K562 (cell line): ENCODE results near the gene GARNL3. TPM values are rescaled to one million over a fixed set of nuclear protein-coding genes. Genes with fewer than 3 reads are reported as not detected.

Source experiments
- ATAC-seq: fragments of 200-7000 bp; cut with Tn5 transposase; 3 replicates; pipeline ENCODE4 v1.9.1; 2020; ENCODE audit warnings: moderate library complexity
- BruUV-seq: library from RNA; stranded (reverse); fragments of 400-500 nt; replicated peaks from 2 replicates; lab custom pipeline; 2021; lab: Mats Ljungman, UMichigan
- CTCF ChIA-PET: fragments of 300-600 bp; formaldehyde crosslinking; extraction: SDS; loops from one replicate; lab custom pipeline; 2021; ENCODE audit warnings: low intra/inter-chr PET ratio; lab: Yijun Ruan, JAX
- POLR2A ChIA-PET: fragments of 300-600, 350-650 bp; sonication (Branson Sonifier 250); formaldehyde crosslinking; extraction: SDS; loops from one replicate; lab custom pipeline; 2021; ENCODE audit warnings: antibody characterized with exemption, inconsistent platforms; lab: Yijun Ruan, JAX
- DNase-seq, 4 experiments: peaks; one replicate each; pipeline versions ENCODE4 v3.0.0 to v3.0.0-alpha.2; 2011 to 2018; ENCODE audit warnings: low spot score in 3 of 4, mixed read lengths in 3 of 4; ENCODE audit errors: extremely low read depth in 1 of 4
- FAIRE-seq: peaks from 2 replicates; lab custom pipeline; 2011; peaks lifted over from hg19 to GRCh38; lab: Jason Lieb, UNC
- H2AFZ ChIP-seq: 2 replicates; pipeline ENCODE4 v1.6.0; 2011; ENCODE audit warnings: low read depth, low read length, control low read depth, inconsistent platforms
- H3K27ac ChIP-seq: fragments of 200-600 bp; 3 replicates; pipeline ENCODE4 v1.8.0; 2011; ENCODE audit warnings: low read depth, mild to moderate bottlenecking, control low read depth, inconsistent platforms, low read length, moderate library complexity, mixed read lengths; ENCODE audit errors: extremely low read depth
- H3K27me3 ChIP-seq, 2 experiments: fragments of 300-600 bp in 1 of 2; 2 replicates in 1 of 2; 3 replicates in 1 of 2; pipeline versions ENCODE4 v1.6.0 to v1.8.0; 2011; ENCODE audit warnings: inconsistent platforms in 2 of 2, low read length in 2 of 2, mild to moderate bottlenecking in 1 of 2, mixed read lengths in 1 of 2, moderate library complexity in 1 of 2; ENCODE audit not compliant: control insufficient read depth in 2 of 2, insufficient read depth in 2 of 2
- H3K36me3 ChIP-seq: fragments of 300-600 bp; 3 replicates; pipeline ENCODE4 v1.8.0; 2011; ENCODE audit warnings: mild to moderate bottlenecking, low read length, inconsistent platforms; ENCODE audit not compliant: control insufficient read depth, insufficient read depth
- H3K4me1 ChIP-seq, 2 experiments: fragments of 200-600 bp in 1 of 2; replicated peaks in 1 of 2; 2 replicates in 1 of 2; 3 replicates in 1 of 2; pipeline versions ENCODE4 v1.5.1 to v1.8.0; 2011; ENCODE audit warnings: inconsistent platforms in 2 of 2, low read length in 2 of 2, mild to moderate bottlenecking in 1 of 2, mixed read lengths in 1 of 2, moderate library complexity in 1 of 2; ENCODE audit not compliant: control insufficient read depth in 2 of 2, insufficient read depth in 2 of 2
- H3K4me2 ChIP-seq: 2 replicates; pipeline ENCODE4 v1.6.1; 2011; ENCODE audit warnings: low read length, control low read depth, inconsistent platforms, mixed read lengths; ENCODE audit not compliant: insufficient read depth
- H3K4me3 ChIP-seq: fragments of 200-600 bp; sonication (generic), shearing (Covaris generic); 2 replicates; pipeline ENCODE4 v1.5.1; 2016; ENCODE audit warnings: control low read depth, inconsistent platforms
- H3K79me2 ChIP-seq: fragments of 200-600 bp; 3 replicates; pipeline ENCODE4 v1.8.0; 2011; ENCODE audit warnings: low read length, inconsistent platforms; ENCODE audit not compliant: control insufficient read depth, insufficient read depth
- H3K9ac ChIP-seq, 2 experiments: 2 replicates each; pipeline versions ENCODE4 v1.6.0 to v1.6.1; 2011; ENCODE audit warnings: low read depth in 2 of 2, low read length in 2 of 2, control low read depth in 1 of 2, inconsistent platforms in 1 of 2, mild to moderate bottlenecking in 1 of 2, mixed read lengths in 1 of 2; ENCODE audit not compliant: insufficient read depth in 1 of 2
- H3K9me1 ChIP-seq: one replicate; pipeline ENCODE4 v1.6.0; 2011; ENCODE audit warnings: inconsistent platforms, mild to moderate bottlenecking, low read length, moderate library complexity; ENCODE audit not compliant: control insufficient read depth, insufficient read depth
- H3K9me3 ChIP-seq: replicated peaks from 2 replicates; pipeline ENCODE4 v1.5.1; 2011; ENCODE audit warnings: low read depth, low read length, inconsistent platforms; ENCODE audit not compliant: control insufficient read depth, insufficient read depth
- H4K20me1 ChIP-seq: replicated peaks from 2 replicates; pipeline ENCODE4 v1.6.1; 2011; ENCODE audit warnings: low read length, inconsistent platforms, mixed read lengths; ENCODE audit not compliant: control insufficient read depth, insufficient read depth
- NEUROD1 ChIP-seq: fragments of 150-350 bp; IDR thresholded peaks from 2 replicates; pipeline ENCODE4 v1.6.1; 2014; ENCODE audit warnings: borderline replicate concordance, low read length, low read depth; ENCODE audit not compliant: partially characterized antibody
- SAP30 ChIP-seq: fragments of 200-600 bp; sonication (generic); IDR thresholded peaks from 2 replicates; pipeline ENCODE4 v1.6.1; 2012; ENCODE audit warnings: borderline replicate concordance, low read depth, mild to moderate bottlenecking, moderate library complexity, low read length, control low read depth, inconsistent platforms; ENCODE audit not compliant: insufficient read depth, poor library complexity, severe bottlenecking
- SMC3 ChIP-seq: conservative IDR thresholded peaks from 2 replicates; pipeline ENCODE4 v1.6.1; 2011; ENCODE audit warnings: low read depth, low read length, improper control_type of control experiment; ENCODE audit not compliant: insufficient read depth
- WGBS: fragments of 100-300 bp; shearing (Covaris generic); methylation state at CpG from one replicate; pipeline ENCODE4 v1.1.6; 2016; ENCODE audit warnings: low coverage, mixed read lengths; ENCODE audit not compliant: insufficient coverage; ENCODE audit errors: missing lambda C conversion rate; 5-methylcytosine and 5-hydroxymethylcytosine counted together
- in situ Hi-C: fragments of 300-500 bp; cut with MboI; formaldehyde crosslinking; loops from 4 replicates; pipeline ENCODE4 v1.15.0; 2018; ENCODE audit warnings: inconsistent platforms, mixed read lengths
- intact Hi-C: fragments of 100-400 bp; cut with micrococcal nuclease; formaldehyde crosslinking; loops from 2 replicates; pipeline ENCODE4 v1.14.2; 2022
- polyA plus RNA-seq, 8 experiments: library from polyadenylated mRNA; depleted of rRNA in 4 of 8; stranded (reverse) in 5 of 8; unstranded in 3 of 8; fragments of >200 nt; fragmentation: Nextera tagmentation in 2 of 8; fragmentation: Illumina TruSeq in 1 of 8; extraction: Ambion mirVana in 2 of 8; extraction: Trizol in 1 of 8; gene quantifications; 2 replicates each; pipeline versions ENCODE4 v1.2.1 to v1.2.3, GENCODE V29; 2011 to 2014; ENCODE audit warnings: inconsistent platforms in 1 of 8, missing spikeins in 1 of 8
- total RNA-seq, 7 experiments: library from RNA; depleted of rRNA in 6 of 7; stranded (reverse); fragments of >200 nt in 6 of 7; fragmentation: Illumina TruSeq in 2 of 7; extraction: Trizol in 2 of 7; gene quantifications; 2 replicates each; pipeline versions ENCODE4 v1.2.1 to v1.2.3, GENCODE V29; 2011 to 2021; ENCODE audit warnings: low replicate concordance in 1 of 7
- TF ChIP-seq, protein P1 (sequence below), 3 experiments: IDR thresholded peaks in 2 of 3; conservative IDR thresholded peaks in 1 of 3; 2 replicates each; pipeline ENCODE4 v1.5.1; 2011 to 2012; ENCODE audit warnings: low read length in 3 of 3, mild to moderate bottlenecking in 3 of 3, control low read depth in 2 of 3, improper control_type of control experiment in 1 of 3, inconsistent platforms in 1 of 3, low read depth in 1 of 3, mixed read lengths in 1 of 3, moderate library complexity in 1 of 3; ENCODE audit not compliant: insufficient read depth in 2 of 3

Gene GARNL3
- total and polyA plus RNA-seq, 9 of the 15 experiments (the other 6 are each of a cell fraction or from before 2014, with no cell fraction given): 0.35 to 2.7 (median 1.6) TPM

DNA sequence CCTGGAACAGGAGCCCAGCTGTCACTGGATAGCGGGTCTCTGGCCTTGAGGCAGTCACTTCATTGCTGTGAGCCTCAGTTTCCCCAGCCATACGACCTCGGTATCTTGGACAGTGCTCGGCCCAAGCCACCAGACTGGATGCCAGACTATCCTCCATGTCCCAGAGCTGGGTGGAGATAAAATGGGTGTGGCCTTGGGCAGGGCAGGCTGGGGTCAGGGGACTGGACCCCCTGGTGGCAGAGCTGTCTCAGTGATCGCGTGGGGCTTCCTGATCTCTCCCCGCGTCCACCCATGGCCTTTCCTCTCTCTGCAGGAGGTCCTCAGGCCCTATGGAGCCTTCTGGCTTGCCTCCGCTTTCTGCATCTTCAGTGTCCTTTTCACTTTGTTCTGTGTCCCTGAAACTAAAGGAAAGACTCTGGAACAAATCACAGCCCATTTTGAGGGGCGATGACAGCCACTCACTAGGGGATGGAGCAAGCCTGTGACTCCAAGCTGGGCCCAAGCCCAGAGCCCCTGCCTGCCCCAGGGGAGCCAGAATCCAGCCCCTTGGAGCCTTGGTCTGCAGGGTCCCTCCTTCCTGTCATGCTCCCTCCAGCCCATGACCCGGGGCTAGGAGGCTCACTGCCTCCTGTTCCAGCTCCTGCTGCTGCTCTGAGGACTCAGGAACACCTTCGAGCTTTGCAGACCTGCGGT is 142.4 kb downstream of the GARNL3 start:
- Histone ChIP-seq H3K27ac (no peak overlapping the region), H3K36me3 (no peaks in the 10 kb centered on the region), H3K4me1 (peaks cover 2 to 40% of the 10 kb centered on the region in 2 experiments; a peak in 4 of 5 replicates), H3K9me3 (no peaks in the 10 kb centered on the region), H3K4me2 (no peak overlapping the region), H3K79me2 (no peaks in the 10 kb centered on the region), H3K27me3 (no peaks in the 10 kb centered on the region), H2AFZ (no peak overlapping the region), H3K9ac (peak overlapping the region in 1 of 2 experiments; percentile 78; a peak in 2 of 4 replicates), H3K9me1 (peaks cover 6% of the 10 kb centered on the region), H3K4me3 (no peak overlapping the region), H4K20me1 (no peaks in the 10 kb centered on the region; the same call in 1 of the 2 replicates)
- FAIRE-seq: no peak
- no TSS peak for BruUV-seq
- peak; percentile 78 for ATAC-seq
- intact Hi-C loops: no loop called here
- WGBS: 35% methylated on average over 13 of the region's 13 CpGs
- ChIA-PET POLR2A (interaction anchor here (0.6 to 1.3 kb wide), 3 partner anchors 10 to 603 kb away, joined by 3 to 7 read pairs (median 5); partner anchors contain the start of gene SLC2A8), CTCF (interaction anchor here (0.6 kb wide), 1 partner anchor 60 kb away, joined by 3 read pairs; no protein-coding TSS in a partner anchor)
- in situ Hi-C loops: no loop called here
- DNase-seq: peak in 3 of 4 experiments; percentile 32 to 77 (median 74)
- TF ChIP-seq, protein P1, sequence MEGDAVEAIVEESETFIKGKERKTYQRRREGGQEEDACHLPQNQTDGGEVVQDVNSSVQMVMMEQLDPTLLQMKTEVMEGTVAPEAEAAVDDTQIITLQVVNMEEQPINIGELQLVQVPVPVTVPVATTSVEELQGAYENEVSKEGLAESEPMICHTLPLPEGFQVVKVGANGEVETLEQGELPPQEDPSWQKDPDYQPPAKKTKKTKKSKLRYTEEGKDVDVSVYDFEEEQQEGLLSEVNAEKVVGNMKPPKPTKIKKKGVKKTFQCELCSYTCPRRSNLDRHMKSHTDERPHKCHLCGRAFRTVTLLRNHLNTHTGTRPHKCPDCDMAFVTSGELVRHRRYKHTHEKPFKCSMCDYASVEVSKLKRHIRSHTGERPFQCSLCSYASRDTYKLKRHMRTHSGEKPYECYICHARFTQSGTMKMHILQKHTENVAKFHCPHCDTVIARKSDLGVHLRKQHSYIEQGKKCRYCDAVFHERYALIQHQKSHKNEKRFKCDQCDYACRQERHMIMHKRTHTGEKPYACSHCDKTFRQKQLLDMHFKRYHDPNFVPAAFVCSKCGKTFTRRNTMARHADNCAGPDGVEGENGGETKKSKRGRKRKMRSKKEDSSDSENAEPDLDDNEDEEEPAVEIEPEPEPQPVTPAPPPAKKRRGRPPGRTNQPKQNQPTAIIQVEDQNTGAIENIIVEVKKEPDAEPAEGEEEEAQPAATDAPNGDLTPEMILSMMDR (IDR thresholded peaks at IDR 0.05 in 2 of 3, conservative IDR thresholded peaks at IDR 0.05 in 1 of 3; ENCODE audit: insufficient read depth in 2 of 3, low read depth in 1 of 3, low read length in 3 of 3): peak in 2 of 3 experiments; percentile 13 to 25; a peak in 1 of 6 replicates
- TF ChIP-seq SMC3 (0 out of 2 replicates have a peak, but pooled peaks have one; percentile 2), NEUROD1 (no peak), SAP30 (no peak)
